Keratinocyte (primary cell): ENCODE measurements around the gene DLG2. TPM values are rescaled to one million over a fixed set of nuclear protein-coding genes. Genes with fewer than 3 reads are reported as not detected.
A peak's percentile ranks its signal among the peaks of the same experiment; 100 is the strongest.

Source experiments
- DNase-seq: peaks from one replicate; pipeline ENCODE4 v3.0.0-alpha.2; 2011; ENCODE audit warnings: low read depth, missing footprints, low spot score
- FAIRE-seq: peaks from 2 replicates; lab custom pipeline; 2011; peaks lifted over from hg19 to GRCh38; lab: Jason Lieb, UNC
- H2AFZ ChIP-seq: 2 replicates; pipeline ENCODE4 v1.6.0; 2012; ENCODE audit warnings: low read length, control low read depth, inconsistent platforms; ENCODE audit not compliant: control insufficient read depth
- H3K27ac ChIP-seq: 2 replicates; pipeline ENCODE4 v1.5.1; 2011; ENCODE audit warnings: low read length; ENCODE audit not compliant: control insufficient read depth, insufficient read depth
- H3K27me3 ChIP-seq: 3 replicates; pipeline ENCODE4 v1.6.0; 2011; ENCODE audit warnings: low read length; ENCODE audit not compliant: control insufficient read depth, insufficient read depth; ENCODE audit errors: extremely low read depth
- H3K36me3 ChIP-seq, 2 experiments: 2 replicates in 1 of 2; 3 replicates in 1 of 2; pipeline ENCODE4 v1.5.1; 2011; ENCODE audit warnings: low read length in 2 of 2, mild to moderate bottlenecking in 1 of 2; ENCODE audit not compliant: control insufficient read depth in 2 of 2, insufficient read depth in 2 of 2; ENCODE audit errors: extremely low read depth in 1 of 2
- H3K4me1 ChIP-seq: 3 replicates; pipeline ENCODE4 v1.5.1; 2011; ENCODE audit warnings: low read length; ENCODE audit not compliant: control insufficient read depth, insufficient read depth; ENCODE audit errors: extremely low read depth
- H3K4me2 ChIP-seq: 3 replicates; pipeline ENCODE4 v1.6.0; 2011; ENCODE audit warnings: low read depth, low read length; ENCODE audit not compliant: control insufficient read depth, insufficient read depth; ENCODE audit errors: extremely low read depth
- H3K4me3 ChIP-seq, 3 experiments: fragments of 200-600 bp in 1 of 3; sonication (generic) in 1 of 3; 2 replicates in 2 of 3; 3 replicates in 1 of 3; pipeline ENCODE4 v1.5.1; 2011 to 2016; ENCODE audit warnings: low read length in 3 of 3, mild to moderate bottlenecking in 3 of 3, control low read depth in 2 of 3, inconsistent platforms in 1 of 3, low read depth in 1 of 3, mixed read lengths in 1 of 3, mixed run types in 1 of 3, moderate library complexity in 1 of 3; ENCODE audit not compliant: control insufficient read depth in 2 of 3, insufficient read depth in 2 of 3; ENCODE audit errors: extremely low read depth in 1 of 3
- H3K79me2 ChIP-seq: 2 replicates; pipeline ENCODE4 v1.6.0; 2012; ENCODE audit warnings: low read length; ENCODE audit not compliant: control insufficient read depth, insufficient read depth
- H3K9ac ChIP-seq: 3 replicates; pipeline ENCODE4 v1.6.0; 2011; ENCODE audit warnings: low read length; ENCODE audit not compliant: control insufficient read depth, insufficient read depth; ENCODE audit errors: extremely low read depth
- H3K9me1 ChIP-seq: 3 replicates; pipeline ENCODE4 v1.6.0; 2011; ENCODE audit warnings: low read length; ENCODE audit not compliant: control insufficient read depth, insufficient read depth; ENCODE audit errors: extremely low read depth
- H3K9me3 ChIP-seq: 2 replicates; pipeline ENCODE4 v1.5.1; 2012; ENCODE audit warnings: low read depth, low read length; ENCODE audit not compliant: control insufficient read depth
- H4K20me1 ChIP-seq: 3 replicates; pipeline ENCODE4 v1.6.0; 2011; ENCODE audit warnings: low read length; ENCODE audit not compliant: control insufficient read depth, insufficient read depth; ENCODE audit errors: extremely low read depth
- CTCF ChIP-seq, 3 experiments: IDR thresholded peaks in 1 of 3; conservative IDR thresholded peaks in 1 of 3; optimal IDR thresholded peaks in 1 of 3; 2 replicates in 2 of 3; 3 replicates in 1 of 3; pipeline versions ENCODE3 to v1.5.1; 2011; ENCODE audit warnings: low read length in 3 of 3, mild to moderate bottlenecking in 3 of 3, moderate library complexity in 2 of 3, control low read depth in 1 of 3, inconsistent platforms in 1 of 3; ENCODE audit not compliant: insufficient read depth in 2 of 3; ENCODE audit errors: extremely low read depth in 1 of 3
- EZH2 ChIP-seq: IDR thresholded peaks from one replicate; pipeline ENCODE4 v1.6.1; 2012; ENCODE audit warnings: inconsistent platforms, mild to moderate bottlenecking, low read length, moderate library complexity
- dilution Hi-C: fragments of 300-500 bp; cut with MboI; formaldehyde crosslinking; loops from one replicate; pipeline ENCODE4 v1.7.0; 2020; ENCODE audit warnings: low sequenced_read_pairs; ENCODE audit not compliant: extremely low pct_ligation_motif_present
- polyA plus RNA-seq, 5 experiments: library from polyadenylated mRNA; depleted of rRNA in 3 of 5; stranded (reverse) in 3 of 5; stranded (forward) in 1 of 5; unstranded in 1 of 5; fragments of >200 nt; gene quantifications; 1 replicate in 1 of 5; 2 replicates in 3 of 5; 3 replicates in 1 of 5; pipeline versions ENCODE4 v1.2.1 to v1.2.3, GENCODE V29; 2011 to 2012; ENCODE audit warnings: missing spikeins in 2 of 5, low read depth in 1 of 5, low replicate concordance in 1 of 5

Gene DLG2
- polyA plus RNA-seq, 1 donor (not counting 4 experiments of a cell fraction or from before 2014, with no cell fraction given) = 0.55 TPM

DNA sequence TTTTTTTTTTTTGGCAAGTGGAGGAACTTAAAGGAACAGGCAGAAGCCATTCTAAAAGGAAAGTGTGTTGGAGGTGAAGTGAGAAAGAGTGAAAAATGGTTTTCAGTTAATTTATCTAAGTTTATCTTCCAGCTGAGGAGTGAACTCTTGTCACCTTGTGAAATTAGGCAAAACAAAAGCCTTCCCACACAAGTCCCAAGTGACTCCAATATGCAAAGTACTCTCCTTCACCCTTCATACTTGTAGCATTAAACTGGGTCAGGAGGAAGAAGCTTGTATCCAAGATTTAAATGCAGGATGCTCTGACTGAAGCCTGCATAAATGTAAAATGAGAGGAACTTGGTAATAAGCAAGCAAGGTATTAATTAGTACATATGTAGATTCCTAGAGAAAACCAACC lies 796.8 kb downstream of the DLG2 start:
- Histone ChIP-seq H3K9me1 (no peaks in the 10 kb centered on the region), H3K4me2 (no peak overlapping the region), H3K4me3 (no peak overlapping the region), H3K79me2 (no peaks in the 10 kb centered on the region), H3K27ac (no peak overlapping the region), H2AFZ (no peak overlapping the region), H3K4me1 (peaks cover 6% of the 10 kb centered on the region), H3K9ac (no peak overlapping the region), H3K9me3 (no peaks in the 10 kb centered on the region), H4K20me1 (no peaks in the 10 kb centered on the region), H3K27me3 (no peaks in the 10 kb centered on the region), H3K36me3 (no peaks in the 10 kb centered on the region)
- dilution Hi-C loops = no loop called here
- FAIRE-seq = no peak
- DNase-seq = no peak
- no peak for TF ChIP-seq EZH2
- no peak for TF ChIP-seq CTCF (optimal IDR thresholded peaks at IDR 0.05 in 1 of 3, IDR thresholded peaks at IDR 0.05 in 1 of 3, conservative IDR thresholded peaks at IDR 0.05 in 1 of 3; ENCODE audit: extremely low read depth in 1 of 3, insufficient read depth in 2 of 3, low read length in 3 of 3)

DNA sequence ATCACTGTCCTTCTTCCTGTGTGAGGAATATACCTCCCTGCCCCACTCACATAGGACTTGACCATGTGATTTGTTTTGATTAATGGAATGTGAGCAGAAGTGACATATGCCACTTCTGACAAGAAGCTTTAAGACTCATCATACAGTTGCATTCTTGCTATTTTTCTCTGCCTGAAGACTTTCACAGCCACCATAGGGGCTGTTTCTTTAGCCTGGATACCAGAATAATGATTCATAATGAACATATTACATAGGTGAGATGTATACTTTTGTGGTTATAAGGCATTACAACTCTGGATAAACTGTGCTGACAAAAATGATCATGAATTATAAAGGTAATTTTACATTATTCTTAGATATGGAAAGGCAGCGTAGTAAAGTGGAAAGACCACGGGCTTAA lies 798.0 kb downstream of the DLG2 start:
- Histone ChIP-seq H3K4me3 (no peak overlapping the region), H3K4me1 (peaks cover 6% of the 10 kb centered on the region), H3K9me3 (no peaks in the 10 kb centered on the region), H3K9me1 (no peaks in the 10 kb centered on the region), H3K27ac (no peak overlapping the region), H3K4me2 (peak overlapping the region; percentile 30), H3K27me3 (no peaks in the 10 kb centered on the region), H3K9ac (no peak overlapping the region), H3K36me3 (no peaks in the 10 kb centered on the region), H4K20me1 (no peaks in the 10 kb centered on the region), H3K79me2 (no peaks in the 10 kb centered on the region), H2AFZ (no peak overlapping the region)
- dilution Hi-C loops = no loop called here
- DNase-seq (no peak), FAIRE-seq (no peak)
- TF ChIP-seq CTCF (optimal IDR thresholded peaks at IDR 0.05 in 1 of 3, IDR thresholded peaks at IDR 0.05 in 1 of 3, conservative IDR thresholded peaks at IDR 0.05 in 1 of 3; ENCODE audit: extremely low read depth in 1 of 3, insufficient read depth in 2 of 3, low read length in 3 of 3) (no peak), EZH2 (no peak)
